Esophagus (tissue), 2 donors: ENCODE data around the gene OASL. TPM values are rescaled to one million over a fixed set of nuclear protein-coding genes. Genes with fewer than 3 reads are reported as not detected.
A peak's percentile ranks its signal among the peaks of the same experiment; 100 is the strongest.

Source experiments
- H3K27ac ChIP-seq, 2 donors: one replicate each; pipeline ENCODE4 v1.5.1; 2013; ENCODE audit warnings: low read depth in 2 of 2, mild to moderate bottlenecking in 2 of 2, inconsistent platforms in 1 of 2, low read length in 1 of 2, moderate library complexity in 1 of 2
- H3K27me3 ChIP-seq, 2 donors: one replicate each; pipeline ENCODE4 v1.6.1; 2013; ENCODE audit warnings: low read length in 2 of 2, control low read depth in 1 of 2, mild to moderate bottlenecking in 1 of 2; ENCODE audit not compliant: insufficient read depth in 2 of 2, control insufficient read depth in 1 of 2
- H3K36me3 ChIP-seq, 2 donors: one replicate each; pipeline ENCODE4 v1.6.1; 2013; ENCODE audit warnings: low read length in 1 of 2; ENCODE audit not compliant: control insufficient read depth in 2 of 2, insufficient read depth in 2 of 2
- H3K4me1 ChIP-seq, 2 donors: one replicate each; pipeline ENCODE4 v1.6.1; 2013; ENCODE audit warnings: low read length in 1 of 2; ENCODE audit not compliant: control insufficient read depth in 2 of 2, insufficient read depth in 2 of 2
- H3K4me3 ChIP-seq, 2 donors: one replicate each; pipeline ENCODE4 v1.5.1; 2013; ENCODE audit warnings: low read length in 2 of 2, mild to moderate bottlenecking in 2 of 2, low read depth in 1 of 2, moderate library complexity in 1 of 2
- H3K9me3 ChIP-seq, 2 donors: one replicate each; pipeline ENCODE4 v1.6.1; 2013; ENCODE audit warnings: mild to moderate bottlenecking in 2 of 2, low read depth in 1 of 2, low read length in 1 of 2, moderate library complexity in 1 of 2; ENCODE audit not compliant: control insufficient read depth in 2 of 2, insufficient read depth in 1 of 2
- WGBS, 2 donors: extraction: QIAGEN DNeasy Blood & Tissue Kit; methylation state at CpG; one replicate each; pipeline ENCODE4 v1.1.7; 2013; 5-methylcytosine and 5-hydroxymethylcytosine counted together
- polyA plus RNA-seq, 2 donors: library from polyadenylated mRNA; stranded (reverse); fragments of 200-250 nt; gene quantifications; one replicate each; pipeline ENCODE4 v1.2.3, GENCODE V29; 2013
- donor health status: healthy with polysubstance abuse.
- donor health status: Bipolar disorder and iron deficiency.

Gene OASL
- polyA plus RNA-seq: 1 to 10 TPM in 1 of 2 donors, under 1 TPM in 1; 0.90 to 1.9 TPM

GRCh38 chr12:121038861-121039668 lies at the start of gene OASL:
Gene OASL, minus strand, starts transcription at chr12:121039246. Its CDS starts 275 bp downstream, at chr12:121038971.
- H3K27ac ChIP-seq: peak within 1 kb of the TSS; percentile 49 to 69
- peaks cover 0 to 3% of the 10 kb centered on the region in 2 donors for H3K4me1 ChIP-seq
- no peaks in the 10 kb centered on the region for H3K9me3 ChIP-seq
- 24 to 25% methylated on average over 13 of the region's 13 CpGs for WGBS, 2 donors
- H3K4me3 ChIP-seq: peak within 1 kb of the TSS; percentile 59 to 61
- no peaks in the 10 kb centered on the region for H3K36me3 ChIP-seq
- no peaks in the 10 kb centered on the region for H3K27me3 ChIP-seq

GRCh38 chr12:121088195-121088585 lies 49.1 kb upstream of the OASL start:
- Histone ChIP-seq H3K9me3 (no peaks in the 10 kb centered on the region), H3K27me3 (no peaks in the 10 kb centered on the region), H3K27ac (no peak overlapping the region), H3K36me3 (no peaks in the 10 kb centered on the region), H3K4me1 (no peaks in the 10 kb centered on the region), H3K4me3 (no peak overlapping the region)
- 95 to 99% methylated on average over 6 of the region's 6 CpGs for WGBS, 2 donors

GRCh38 chr12:121087467-121088194 lies 48.6 kb upstream of the OASL start:
- H3K4me3 ChIP-seq: no peak overlapping the region
- 61 to 66% methylated on average over 11 of the region's 11 CpGs for WGBS, 2 donors
- no peaks in the 10 kb centered on the region for H3K36me3 ChIP-seq
- no peaks in the 10 kb centered on the region for H3K9me3 ChIP-seq
- no peaks in the 10 kb centered on the region for H3K4me1 ChIP-seq
- no peaks in the 10 kb centered on the region for H3K27me3 ChIP-seq
- H3K27ac ChIP-seq: no peak overlapping the region

GRCh38 chr12:121086781-121087295 lies 47.8 kb upstream of the OASL start:
- Histone ChIP-seq H3K9me3 (no peaks in the 10 kb centered on the region), H3K4me3 (no peak overlapping the region), H3K27me3 (no peaks in the 10 kb centered on the region), H3K36me3 (no peaks in the 10 kb centered on the region), H3K4me1 (no peaks in the 10 kb centered on the region), H3K27ac (no peak overlapping the region)
- 92 to 96% methylated on average over 8 of the region's 8 CpGs for whole genome bisulfite sequencing, 2 donors

GRCh38 chr12:121085506-121086353 lies 46.7 kb upstream of the OASL start:
- 91 to 95% methylated on average over 17 of the region's 17 CpGs for WGBS, 2 donors
- no peaks in the 10 kb centered on the region for H3K36me3 ChIP-seq
- H3K27ac ChIP-seq: no peak overlapping the region
- H3K27me3 ChIP-seq: no peaks in the 10 kb centered on the region
- H3K4me3 ChIP-seq: no peak overlapping the region
- H3K4me1 ChIP-seq: no peaks in the 10 kb centered on the region
- H3K9me3 ChIP-seq: no peaks in the 10 kb centered on the region

GRCh38 chr12:121085069-121085468 lies 46.0 kb upstream of the OASL start:
- H3K9me3 ChIP-seq: no peaks in the 10 kb centered on the region
- H3K4me3 ChIP-seq: no peak overlapping the region
- H3K36me3 ChIP-seq: no peaks in the 10 kb centered on the region
- H3K4me1 ChIP-seq: no peaks in the 10 kb centered on the region
- WGBS, 2 donors: 80 to 85% methylated on average over 4 of the region's 4 CpGs
- no peaks in the 10 kb centered on the region for H3K27me3 ChIP-seq
- H3K27ac ChIP-seq: no peak overlapping the region

GRCh38 chr12:121084229-121084628 lies 45.2 kb upstream of the OASL start:
- WGBS, 2 donors: 74 to 83% methylated on average over 3 of the region's 3 CpGs
- Histone ChIP-seq H3K4me1 (no peaks in the 10 kb centered on the region), H3K27me3 (no peaks in the 10 kb centered on the region), H3K4me3 (no peak overlapping the region), H3K27ac (no peak overlapping the region), H3K36me3 (no peaks in the 10 kb centered on the region), H3K9me3 (no peaks in the 10 kb centered on the region)

- no peaks in the 10 kb centered on the region for H3K27me3 ChIP-seq
- H3K27ac ChIP-seq: no peak overlapping the region
- no peaks in the 10 kb centered on the region for H3K36me3 ChIP-seq
- H3K4me1 ChIP-seq: no peaks in the 10 kb centered on the region
- 96 to 97% methylated on average over 2 of the region's 2 CpGs for WGBS, 2 donors
- H3K4me3 ChIP-seq: no peak overlapping the region
- H3K9me3 ChIP-seq: no peaks in the 10 kb centered on the region
Measured at GRCh38 chr12:121080909-121081308, 41.9 kb upstream of the OASL start.

GRCh38 chr12:121079736-121080272 lies 40.8 kb upstream of the OASL start:
- 88 to 89% methylated on average over 13 of the region's 13 CpGs for WGBS, 2 donors
- Histone ChIP-seq H3K9me3 (no peaks in the 10 kb centered on the region), H3K36me3 (no peaks in the 10 kb centered on the region), H3K4me3 (no peak overlapping the region), H3K27ac (no peak overlapping the region), H3K27me3 (no peaks in the 10 kb centered on the region), H3K4me1 (no peaks in the 10 kb centered on the region)
